Kidney (tissue), 14 donors: ENCODE measurements around the gene SLC2A5. TPM values are rescaled to one million over a fixed set of nuclear protein-coding genes. Genes with fewer than 3 reads are reported as not detected.

ENCODE experiments used
- DNase-seq, 5 donors: peaks; one replicate each; pipeline ENCODE4 v3.0.0-alpha.2; 2013 to 2020
- FAIRE-seq: peaks from 2 replicates; lab custom pipeline; 2012; peaks lifted over from hg19 to GRCh38; lab: Jason Lieb, UNC
- H3K27ac ChIP-seq, 2 donors: one replicate each; pipeline ENCODE4 v1.7.0; 2013; ENCODE audit warnings: low read depth in 2 of 2, low read length in 2 of 2, inconsistent platforms in 1 of 2
- H3K27me3 ChIP-seq: one replicate; pipeline ENCODE4 v1.7.1; 2013; ENCODE audit warnings: low read length, inconsistent platforms; ENCODE audit not compliant: control insufficient read depth, insufficient read depth
- H3K36me3 ChIP-seq, 3 donors: one replicate each; pipeline versions ENCODE4 v1.7.0 to v1.7.1; 2013; ENCODE audit warnings: low read length in 3 of 3, control low read depth in 1 of 3, inconsistent platforms in 1 of 3; ENCODE audit not compliant: insufficient read depth in 3 of 3, control insufficient read depth in 2 of 3
- H3K4me1 ChIP-seq, 3 donors: one replicate each; pipeline versions ENCODE4 v1.7.0 to v1.7.1; 2013; ENCODE audit warnings: low read length in 3 of 3, inconsistent platforms in 1 of 3, low read depth in 1 of 3; ENCODE audit not compliant: control insufficient read depth in 2 of 3, insufficient read depth in 2 of 3
- H3K4me3 ChIP-seq, 3 donors: one replicate each; pipeline versions ENCODE4 v1.7.0 to v1.8.1; 2013; ENCODE audit warnings: low read length in 3 of 3, control low read depth in 1 of 3, inconsistent platforms in 1 of 3
- H3K9ac ChIP-seq, 3 donors: one replicate each; pipeline versions ENCODE4 v1.7.0 to v1.7.1; 2013; ENCODE audit warnings: low read length in 3 of 3, control low read depth in 1 of 3, inconsistent platforms in 1 of 3
- H3K9me3 ChIP-seq, 3 donors: one replicate each; pipeline versions ENCODE4 v1.7.0 to v1.7.1; 2013; ENCODE audit warnings: low read length in 3 of 3, control low read depth in 1 of 3, inconsistent platforms in 1 of 3; ENCODE audit not compliant: control insufficient read depth in 2 of 3, insufficient read depth in 1 of 3
- CTCF ChIP-seq: IDR thresholded peaks from 3 replicates; pipeline ENCODE4 v1.5.1; 2012; ENCODE audit warnings: mild to moderate bottlenecking, moderate library complexity, borderline replicate concordance; ENCODE audit not compliant: insufficient read depth; ENCODE audit errors: extremely low read depth
- intact Hi-C: fragments of 100-400 bp; cut with DNase I; formaldehyde crosslinking; loops from one replicate; pipeline ENCODE4 v1.11.1; 2022
- polyA plus RNA-seq: library from polyadenylated mRNA; stranded (reverse); fragments of 350-450 nt; fragmentation: Illumina TruSeq; extraction: RNeasy Lipid Tissue Mini Kit (QIAGEN cat#74804); gene quantifications from one replicate; pipeline ENCODE4 v1.2.3, GENCODE V29; 2014; ENCODE audit warnings: low read depth, low replicate concordance; ENCODE audit not compliant: insufficient read depth
- total RNA-seq: library from RNA; stranded (reverse); fragmentation: NEBNext Ultra II Directional; extraction: Animal tissue kit (Norgen Biotek cat#: 25700); gene quantifications from one replicate; pipeline ENCODE4 v1.2.1, GENCODE V29; 2021
- donor health status: control.
- donor health status: control.
- donor health status: control.
- donor health status: control.
- donor health status: control.
- donor health status: DM: yes; HTN: yes; CAD: no.
- donor health status: Normal renal cell carcinoma (clear cell type).

The SLC2A5 gene
- total and polyA plus RNA-seq, 2 donors from 2014 or later = 6.4 to 9.0 TPM

DNA sequence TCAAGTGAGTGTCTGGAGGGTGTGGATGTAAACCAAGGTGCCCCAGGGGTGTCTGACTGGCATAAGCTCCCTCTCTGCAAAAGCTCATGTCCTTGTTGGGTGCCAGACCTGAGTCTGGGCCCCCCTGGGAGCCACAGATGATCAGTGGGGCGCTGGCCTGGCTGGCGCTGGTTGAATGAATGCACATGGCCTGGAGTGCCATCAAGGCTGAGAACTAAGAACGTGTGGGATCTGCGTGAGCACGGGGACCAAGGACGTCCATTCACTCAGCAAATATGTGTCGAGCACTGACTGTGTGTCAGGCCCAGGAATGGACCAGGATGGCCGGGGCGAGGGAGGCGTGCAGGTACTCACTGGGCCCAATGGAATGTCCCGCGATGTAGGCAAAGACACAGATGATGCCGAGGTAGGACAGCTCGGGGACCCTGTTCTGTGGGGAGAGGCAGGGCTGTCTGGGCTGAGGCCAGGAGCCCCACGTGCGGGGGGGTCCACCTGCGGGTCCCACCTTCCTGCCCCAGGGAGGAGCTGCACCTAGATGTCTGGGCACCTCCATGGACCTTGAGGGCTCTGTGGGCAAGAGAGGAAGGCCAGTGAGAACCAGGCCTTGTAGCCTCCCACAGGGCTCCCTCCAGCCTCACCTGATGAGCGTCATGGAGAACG is 62.3 kb downstream of the SLC2A5 start:
- FAIRE-seq (no peak), DNase-seq (no peak)
- Histone ChIP-seq H3K27ac (no peak overlapping the region), H3K4me3 (no peak overlapping the region), H3K9ac (no peak overlapping the region), H3K4me1 (peaks cover 0 to 1% (median 0%) of the 10 kb centered on the region in 3 donors), H3K9me3 (no peaks in the 10 kb centered on the region), H3K27me3 (no peaks in the 10 kb centered on the region), H3K36me3 (no peaks in the 10 kb centered on the region)
- intact Hi-C loops = no loop called here
- TF ChIP-seq CTCF = no peak

GRCh38 chr1:9005395-9005708 is 64.1 kb downstream of the SLC2A5 start:
- DNase-seq (no peak), FAIRE-seq (no peak)
- intact Hi-C loops = no loop called here
- H3K27me3 ChIP-seq = no peaks in the 10 kb centered on the region
- H3K27ac ChIP-seq = no peak overlapping the region
- no peaks in the 10 kb centered on the region for H3K9me3 ChIP-seq
- H3K4me3 ChIP-seq = no peak overlapping the region
- no peaks in the 10 kb centered on the region for H3K36me3 ChIP-seq
- peaks cover 0 to 2% (median 0%) of the 10 kb centered on the region in 3 donors for H3K4me1 ChIP-seq
- no peak for TF ChIP-seq CTCF
- H3K9ac ChIP-seq = no peak overlapping the region

DNA sequence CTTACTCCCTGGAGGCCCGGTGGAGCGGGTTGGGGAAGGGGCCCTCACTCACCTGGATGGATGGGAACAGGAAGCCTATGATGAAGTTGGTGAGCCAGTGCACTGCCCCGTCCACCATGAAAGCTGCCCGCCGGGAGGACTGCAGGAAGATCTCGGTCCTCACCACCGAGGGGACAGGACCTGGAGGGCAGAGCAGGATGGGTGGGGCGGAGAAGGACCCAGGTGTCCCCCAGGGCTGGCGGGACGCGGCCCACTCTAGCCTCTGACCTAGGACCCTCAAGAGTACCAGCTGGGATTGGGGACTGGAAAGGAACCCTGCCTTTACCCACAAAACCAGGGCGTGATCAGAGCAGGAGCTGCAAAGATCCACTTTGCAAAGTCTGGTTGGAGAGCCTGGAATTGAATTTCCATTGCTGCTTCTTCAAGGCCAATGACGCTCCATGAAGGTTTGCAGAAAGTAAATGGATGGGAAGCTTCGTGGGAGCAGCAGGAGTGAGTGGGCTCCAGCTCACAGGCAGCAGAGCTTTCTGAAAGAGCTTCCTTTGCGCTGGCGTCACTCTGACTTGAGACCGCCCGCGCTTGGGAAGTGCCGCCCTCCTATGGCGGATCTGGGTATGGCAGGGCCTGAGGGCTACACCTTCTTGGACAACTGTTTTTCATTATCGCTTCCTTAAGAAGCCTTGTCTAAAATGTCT is 64.6 kb downstream of the SLC2A5 start:
- H3K27me3 ChIP-seq = no peaks in the 10 kb centered on the region
- peak; percentile 95 for TF ChIP-seq CTCF
- H3K9ac ChIP-seq = no peak overlapping the region
- H3K9me3 ChIP-seq = no peaks in the 10 kb centered on the region
- no peak overlapping the region for H3K4me3 ChIP-seq
- no peaks in the 10 kb centered on the region for H3K36me3 ChIP-seq
- H3K4me1 ChIP-seq = peaks cover 0 to 2% (median 0%) of the 10 kb centered on the region in 3 donors
- intact Hi-C loops = no loop called here
- DNase-seq = peak; percentile 85 to 90 (median 85)
- no peak overlapping the region for H3K27ac ChIP-seq
- FAIRE-seq = no peak
